ENCODE data around the gene DDB1. TPM values are rescaled to one million over a fixed set of nuclear protein-coding genes. Genes with fewer than 3 reads are reported as not detected.

Gene DDB1
- total RNA-seq, 2 experiments from 2014 or later = 140 to 147 TPM

DNA sequence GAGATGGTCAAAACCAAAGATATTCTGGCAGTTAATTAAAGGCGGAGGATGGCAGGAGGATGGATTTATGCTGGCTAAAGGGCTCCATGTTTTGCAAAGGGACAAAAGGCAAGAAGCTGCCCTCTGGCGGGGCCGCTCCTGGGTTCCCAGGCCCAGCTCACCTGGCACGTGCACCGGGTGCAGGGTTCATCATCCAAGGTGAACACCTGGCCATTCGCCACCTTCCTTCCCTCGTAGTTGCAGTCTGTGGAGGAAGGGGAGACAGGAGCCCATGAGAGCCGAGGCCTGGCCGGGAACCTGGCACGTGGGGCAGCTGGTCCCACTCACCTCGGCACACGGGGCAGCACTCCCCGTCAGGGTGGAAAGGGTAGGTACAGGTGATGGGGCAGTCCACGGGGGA, 68.1 kb downstream of the DDB1 start:
- DNase-seq (no peak), ATAC-seq (ENCODE audit: poor library complexity) (no peak)
- Mint-ChIP-seq H3K27me3 (no peaks in the 10 kb centered on the region), H3K4me3 (no peak overlapping the region), H3K27ac (no peak overlapping the region), H3K4me1 (ENCODE audit: low read depth) (no peaks in the 10 kb centered on the region), H3K9me3 (no peaks in the 10 kb centered on the region), H3K36me3 (ENCODE audit: low read depth) (no peaks in the 10 kb centered on the region)
- Histone ChIP-seq H3K4me3 (ENCODE audit: low read length) (no peak overlapping the region), H3K36me3 (ENCODE audit: insufficient read depth, low read length) (no peaks in the 10 kb centered on the region), H3K4me1 (ENCODE audit: insufficient read depth, low read length) (no peaks in the 10 kb centered on the region), H3K9me3 (ENCODE audit: control insufficient read depth in 1 of 2, insufficient read depth in 1 of 2, low read length in 2 of 2) (no peaks in the 10 kb centered on the region), H3K27me3 (ENCODE audit: control insufficient read depth in 1 of 2, insufficient read depth in 2 of 2, low read length in 2 of 2) (no peaks in the 10 kb centered on the region), H3K27ac (ENCODE audit: low read depth in 1 of 2, low read length in 2 of 2) (no peak overlapping the region)
- CTCF ChIA-PET = no interaction called here
- POLR2A ChIA-PET = no interaction called here
- TF ChIP-seq, protein P1, sequence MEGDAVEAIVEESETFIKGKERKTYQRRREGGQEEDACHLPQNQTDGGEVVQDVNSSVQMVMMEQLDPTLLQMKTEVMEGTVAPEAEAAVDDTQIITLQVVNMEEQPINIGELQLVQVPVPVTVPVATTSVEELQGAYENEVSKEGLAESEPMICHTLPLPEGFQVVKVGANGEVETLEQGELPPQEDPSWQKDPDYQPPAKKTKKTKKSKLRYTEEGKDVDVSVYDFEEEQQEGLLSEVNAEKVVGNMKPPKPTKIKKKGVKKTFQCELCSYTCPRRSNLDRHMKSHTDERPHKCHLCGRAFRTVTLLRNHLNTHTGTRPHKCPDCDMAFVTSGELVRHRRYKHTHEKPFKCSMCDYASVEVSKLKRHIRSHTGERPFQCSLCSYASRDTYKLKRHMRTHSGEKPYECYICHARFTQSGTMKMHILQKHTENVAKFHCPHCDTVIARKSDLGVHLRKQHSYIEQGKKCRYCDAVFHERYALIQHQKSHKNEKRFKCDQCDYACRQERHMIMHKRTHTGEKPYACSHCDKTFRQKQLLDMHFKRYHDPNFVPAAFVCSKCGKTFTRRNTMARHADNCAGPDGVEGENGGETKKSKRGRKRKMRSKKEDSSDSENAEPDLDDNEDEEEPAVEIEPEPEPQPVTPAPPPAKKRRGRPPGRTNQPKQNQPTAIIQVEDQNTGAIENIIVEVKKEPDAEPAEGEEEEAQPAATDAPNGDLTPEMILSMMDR (IDR thresholded peaks at IDR 0.05) = no peak
- intact Hi-C loops (cut with DNase I, micrococcal nuclease) = no loop called here

DNA sequence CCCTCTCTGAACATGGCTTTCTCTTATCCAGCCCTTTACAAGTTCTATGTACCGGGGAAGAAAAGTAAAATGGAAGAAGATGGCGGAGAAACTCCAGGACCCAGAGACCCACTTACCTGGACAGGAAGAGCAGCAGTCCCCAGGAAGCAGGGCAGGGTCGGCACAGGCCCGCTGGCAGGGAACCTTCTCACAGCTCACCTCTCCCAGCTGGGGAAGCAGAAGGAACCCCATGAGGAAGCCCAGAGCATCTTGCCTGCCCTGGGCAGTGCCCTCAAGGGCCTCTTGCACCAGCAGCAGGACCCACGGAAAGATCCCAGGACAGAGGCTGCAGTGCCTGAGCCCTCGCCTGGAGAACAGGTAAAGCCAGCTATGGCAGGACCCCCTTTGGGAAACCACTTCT, 68.5 kb downstream of the DDB1 start:
- Histone ChIP-seq H3K4me1 (ENCODE audit: insufficient read depth, low read length) (no peaks in the 10 kb centered on the region), H3K27ac (ENCODE audit: low read depth in 1 of 2, low read length in 2 of 2) (no peak overlapping the region), H3K9me3 (ENCODE audit: control insufficient read depth in 1 of 2, insufficient read depth in 1 of 2, low read length in 2 of 2) (no peaks in the 10 kb centered on the region), H3K27me3 (ENCODE audit: control insufficient read depth in 1 of 2, insufficient read depth in 2 of 2, low read length in 2 of 2) (no peaks in the 10 kb centered on the region), H3K4me3 (ENCODE audit: low read length) (no peak overlapping the region), H3K36me3 (ENCODE audit: insufficient read depth, low read length) (no peaks in the 10 kb centered on the region)
- intact Hi-C loops (cut with DNase I, micrococcal nuclease) = no loop called here
- no peak overlapping the region for H3K4me3 Mint-ChIP-seq
- no peaks in the 10 kb centered on the region for H3K4me1 Mint-ChIP-seq (ENCODE audit: low read depth)
- CTCF ChIA-PET = no interaction called here
- no peaks in the 10 kb centered on the region for H3K27me3 Mint-ChIP-seq
- POLR2A ChIA-PET = no interaction called here
- ATAC-seq (ENCODE audit: poor library complexity) (no peak), DNase-seq (no peak)
- no peak overlapping the region for H3K27ac Mint-ChIP-seq
- no peaks in the 10 kb centered on the region for H3K36me3 Mint-ChIP-seq (ENCODE audit: low read depth)
- TF ChIP-seq, protein P1 (IDR thresholded peaks at IDR 0.05) = no peak
- no peaks in the 10 kb centered on the region for H3K9me3 Mint-ChIP-seq

DNA sequence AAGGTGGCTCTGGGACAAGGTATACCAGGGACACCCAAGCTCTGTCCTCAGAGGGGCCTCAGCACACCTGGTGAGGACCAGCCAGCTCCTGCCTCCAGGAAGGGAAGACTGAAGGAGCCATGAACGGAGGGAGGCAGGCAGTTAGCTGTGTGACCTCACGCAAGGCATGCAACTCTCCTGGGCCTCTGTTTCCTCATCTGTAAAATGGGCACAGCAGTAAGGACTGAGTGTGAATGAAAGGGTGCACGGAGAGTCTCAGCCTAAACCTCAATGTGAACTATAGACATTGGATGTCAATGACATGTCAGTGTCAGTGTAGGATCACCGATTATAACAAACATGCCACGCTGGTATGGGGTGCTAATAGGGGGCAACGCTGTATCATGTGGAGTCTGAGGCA, 73.5 kb downstream of the DDB1 start:
- H3K4me1 Mint-ChIP-seq (ENCODE audit: low read depth) = no peaks in the 10 kb centered on the region
- Histone ChIP-seq H3K27ac (ENCODE audit: low read depth in 1 of 2, low read length in 2 of 2) (no peak overlapping the region), H3K4me3 (ENCODE audit: low read length) (no peak overlapping the region), H3K9me3 (ENCODE audit: control insufficient read depth in 1 of 2, insufficient read depth in 1 of 2, low read length in 2 of 2) (no peaks in the 10 kb centered on the region), H3K36me3 (ENCODE audit: insufficient read depth, low read length) (no peaks in the 10 kb centered on the region), H3K27me3 (ENCODE audit: control insufficient read depth in 1 of 2, insufficient read depth in 2 of 2, low read length in 2 of 2) (no peaks in the 10 kb centered on the region), H3K4me1 (ENCODE audit: insufficient read depth, low read length) (peaks cover 3% of the 10 kb centered on the region)
- no peak for DNase-seq
- ATAC-seq (ENCODE audit: poor library complexity) = no peak
- H3K9me3 Mint-ChIP-seq = no peaks in the 10 kb centered on the region
- TF ChIP-seq, protein P1 (IDR thresholded peaks at IDR 0.05) = no peak
- H3K27me3 Mint-ChIP-seq = no peaks in the 10 kb centered on the region
- intact Hi-C loops (cut with DNase I, micrococcal nuclease) = loop anchor here in 1 of 2 experiments (10.0 kb wide), 1 partner anchor 135 kb away; the partner anchor contains the start of gene TMEM216
- ChIA-PET POLR2A (no interaction called here), CTCF (no interaction called here)
- no peaks in the 10 kb centered on the region for H3K36me3 Mint-ChIP-seq (ENCODE audit: low read depth)
- H3K4me3 Mint-ChIP-seq = no peak overlapping the region
- H3K27ac Mint-ChIP-seq = no peak overlapping the region

Measured in CD4-positive, alpha-beta T cell (primary cell).